ENCODE measurements around the gene IL20RB. TPM values are rescaled to one million over a fixed set of nuclear protein-coding genes. Genes with fewer than 3 reads are reported as not detected.
"Not testable (repeated sequence)": the region's sequence is repeated elsewhere in the genome, so short reads cannot be mapped to it uniquely, and the experiment has no call there.

The IL20RB gene
- total RNA-seq, 2 donors from 2014 or later, result 3.4 to 8.7 TPM

DNA sequence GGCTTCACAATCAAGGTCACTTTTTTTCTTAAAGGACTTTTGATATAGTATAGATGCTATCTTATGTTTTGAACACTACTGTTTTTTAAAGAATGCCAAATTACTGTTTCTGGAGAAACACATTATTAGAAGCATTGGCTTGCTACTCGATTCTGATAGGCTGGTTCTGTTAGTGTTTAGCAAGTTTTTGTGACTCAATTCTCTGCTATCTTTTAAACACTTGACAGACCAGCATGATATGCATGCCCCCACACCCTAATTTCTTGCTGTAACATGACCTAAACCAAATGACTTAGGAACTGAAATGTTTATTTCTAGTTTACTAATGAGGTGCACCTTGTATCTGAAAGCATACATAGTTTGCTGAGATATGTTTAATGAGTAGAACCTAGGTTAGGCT is 5.5 kb upstream of the IL20RB start:
- DNase-seq (ENCODE audit: low spot score) (no peak), ATAC-seq (no peak)
- H3K9me3 Mint-ChIP-seq, result no peaks in the 10 kb centered on the region
- H3K36me3 Mint-ChIP-seq, result no peaks in the 10 kb centered on the region
- H3K27ac Mint-ChIP-seq, result peak overlapping the region in 1 of 2 donors; percentile 13
- H3K27me3 Mint-ChIP-seq, result no peaks in the 10 kb centered on the region
- H3K4me1 Mint-ChIP-seq (ENCODE audit: low read depth in 2 of 2), result peaks cover 22 to 25% of the 10 kb centered on the region in 2 donors
- H3K4me3 Mint-ChIP-seq, result no peak overlapping the region

DNA sequence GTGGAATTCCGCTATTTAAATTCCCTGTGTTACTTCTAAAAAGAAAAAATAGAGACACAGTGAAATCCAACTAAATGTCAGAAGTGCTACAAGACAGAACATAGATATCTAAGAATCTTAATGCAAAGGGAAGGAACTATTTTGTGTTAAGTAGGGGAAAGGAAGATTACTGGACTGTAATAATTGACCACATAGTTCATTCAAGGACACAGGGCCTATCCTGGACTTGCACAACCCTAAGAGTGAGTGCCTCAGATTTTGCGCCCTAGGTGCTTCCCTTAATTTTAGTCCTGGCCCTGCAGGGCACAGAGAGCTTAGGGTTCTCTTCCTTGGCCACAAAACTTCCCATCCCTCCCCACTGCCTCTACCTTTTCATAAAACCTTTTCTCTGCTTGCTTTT is 3.5 kb upstream of the IL20RB start:
- Mint-ChIP-seq H3K9me3 (no peaks in the 10 kb centered on the region), H3K27me3 (no peaks in the 10 kb centered on the region), H3K4me3 (no peak overlapping the region), H3K27ac (no peak overlapping the region), H3K36me3 (no peaks in the 10 kb centered on the region), H3K4me1 (ENCODE audit: low read depth in 2 of 2) (peaks cover 19 to 24% of the 10 kb centered on the region in 2 donors)
- DNase-seq (ENCODE audit: low spot score) (no peak), ATAC-seq (no peak)

DNA sequence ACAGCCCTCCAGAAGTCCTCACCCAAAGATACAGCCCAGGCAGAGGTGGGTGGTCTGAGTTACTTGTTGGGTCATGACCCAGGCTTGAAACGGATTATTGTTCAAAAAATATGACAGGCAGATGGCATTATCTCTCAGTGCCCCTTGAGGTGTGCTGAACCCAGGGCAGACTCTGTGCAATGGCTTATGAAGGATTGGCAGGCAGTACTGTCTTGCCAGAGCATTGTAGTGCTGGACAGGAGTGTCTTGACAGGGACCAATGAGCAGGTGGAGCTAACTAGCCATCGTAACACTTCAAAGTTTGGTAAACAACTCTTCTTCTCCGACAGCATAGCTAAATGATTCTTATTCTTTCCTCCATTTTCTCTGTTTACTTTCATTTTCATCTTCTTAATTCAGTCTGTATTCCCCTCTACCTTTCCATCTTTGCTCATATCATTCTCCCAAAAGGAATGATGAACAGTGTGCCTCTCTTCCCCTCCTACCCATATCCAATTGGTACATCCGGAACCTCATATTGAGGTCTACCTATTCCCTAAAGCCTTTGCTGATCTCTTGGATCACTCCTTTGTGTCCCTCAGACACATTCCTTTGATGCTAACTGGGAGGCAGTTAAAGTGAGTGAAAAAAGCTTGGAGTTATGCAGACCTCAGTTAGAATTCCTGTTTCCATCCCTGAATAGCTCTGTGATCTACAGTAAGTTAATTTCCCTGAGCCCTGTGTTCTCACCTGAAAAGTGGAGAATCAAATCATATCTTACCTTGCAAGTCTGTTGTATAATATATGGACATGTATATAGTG is 2.6 kb upstream of the IL20RB start:
- Mint-ChIP-seq H3K4me3 (no peak overlapping the region), H3K27me3 (no peaks in the 10 kb centered on the region), H3K4me1 (ENCODE audit: low read depth in 2 of 2) (peaks cover 24 to 32% of the 10 kb centered on the region in 2 donors), H3K9me3 (no peaks in the 10 kb centered on the region), H3K27ac (peak overlapping the region in 1 of 2 donors; percentile 55), H3K36me3 (no peaks in the 10 kb centered on the region)
- DNase-seq (ENCODE audit: low spot score), result no peak
- ATAC-seq, result no peak

DNA sequence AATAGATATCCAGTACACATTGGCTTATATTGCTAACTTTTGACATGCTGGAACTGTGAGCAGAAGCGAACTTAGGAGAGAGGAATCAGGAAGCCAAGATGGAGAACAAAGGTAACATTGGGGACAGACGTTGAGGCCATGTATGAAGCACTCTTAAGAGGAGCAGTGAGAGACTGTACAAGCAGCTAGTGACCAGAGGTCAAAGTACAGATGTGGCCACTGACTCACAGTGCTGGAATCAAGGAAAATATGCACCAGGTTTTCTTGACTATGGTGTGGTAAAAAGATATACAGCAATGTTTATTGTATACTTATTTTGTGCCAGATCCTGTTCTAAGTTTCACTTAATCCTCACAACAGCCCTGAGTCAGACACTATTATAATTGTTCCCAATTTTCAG is 2.0 kb upstream of the IL20RB start:
- Mint-ChIP-seq H3K4me1 (ENCODE audit: low read depth in 2 of 2) (peaks cover 28 to 32% of the 10 kb centered on the region in 2 donors), H3K9me3 (no peaks in the 10 kb centered on the region), H3K4me3 (no peak overlapping the region), H3K27me3 (no peaks in the 10 kb centered on the region), H3K27ac (peak overlapping the region in 1 of 2 donors; percentile 55), H3K36me3 (no peaks in the 10 kb centered on the region)
- DNase-seq (ENCODE audit: low spot score) (no peak), ATAC-seq (no peak)

DNA sequence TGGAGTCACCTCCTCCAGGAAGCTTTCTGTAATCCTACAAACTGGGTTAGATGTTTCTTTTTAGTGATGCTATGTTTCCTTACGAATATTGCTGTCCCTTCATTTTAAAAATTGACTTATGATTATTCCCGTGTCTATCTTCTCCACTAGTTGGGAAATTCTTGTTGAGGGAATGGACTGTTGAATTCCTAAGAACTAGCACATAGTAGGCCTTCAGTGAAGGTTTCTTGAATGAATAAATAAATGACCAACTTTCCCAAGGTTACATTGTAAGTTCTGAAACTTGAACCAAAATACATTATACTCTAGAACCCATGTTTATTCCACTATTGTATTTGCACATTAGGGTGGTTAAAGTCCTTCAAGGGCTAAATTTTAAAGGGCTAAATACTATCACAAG is 812 bp upstream of the IL20RB start:
- no peaks in the 10 kb centered on the region for H3K27me3 Mint-ChIP-seq

DNA sequence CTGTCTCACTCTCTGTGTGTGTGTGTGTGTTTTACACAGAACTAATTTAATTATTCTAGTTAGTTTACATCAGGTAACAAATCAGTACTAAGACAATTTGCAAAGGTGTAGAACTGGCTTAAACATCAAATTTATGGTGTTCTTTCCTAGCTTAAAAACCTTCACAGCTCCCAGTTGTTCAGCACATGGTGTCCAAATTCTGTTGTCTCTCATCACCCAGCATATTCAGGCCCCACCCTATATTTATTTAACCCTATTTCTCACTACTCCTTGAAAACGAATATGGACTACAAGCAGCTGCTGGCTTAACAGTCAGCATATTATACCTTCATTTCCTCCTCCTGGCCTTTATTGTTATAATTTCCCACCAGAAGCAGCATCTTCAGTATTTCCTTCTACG is 1.2 kb downstream of the IL20RB start:
- no peak overlapping the region for H3K4me3 Mint-ChIP-seq
- peaks cover 29 to 32% of the 10 kb centered on the region in 2 donors for H3K4me1 Mint-ChIP-seq (ENCODE audit: low read depth in 2 of 2)
- no peaks in the 10 kb centered on the region for H3K9me3 Mint-ChIP-seq
- H3K27me3 Mint-ChIP-seq, result no peaks in the 10 kb centered on the region
- ATAC-seq, result no peak
- DNase-seq (ENCODE audit: low spot score), result no peak
- no peaks in the 10 kb centered on the region for H3K36me3 Mint-ChIP-seq
- peak overlapping the region in 1 of 2 donors; percentile 18 for H3K27ac Mint-ChIP-seq

More for the DNA sequence above, 812 bp upstream of the IL20RB start:
- H3K4me1 Mint-ChIP-seq (ENCODE audit: low read depth in 2 of 2), result peaks cover 29 to 32% of the 10 kb centered on the region in 2 donors
- no peaks in the 10 kb centered on the region for H3K36me3 Mint-ChIP-seq
- ATAC-seq (no peak), DNase-seq (ENCODE audit: low spot score) (no peak)
- no peaks in the 10 kb centered on the region for H3K9me3 Mint-ChIP-seq
- H3K27ac Mint-ChIP-seq, result peak overlapping the region in 1 of 2 donors; percentile 27
- H3K4me3 Mint-ChIP-seq, result no peak overlapping the region

DNA sequence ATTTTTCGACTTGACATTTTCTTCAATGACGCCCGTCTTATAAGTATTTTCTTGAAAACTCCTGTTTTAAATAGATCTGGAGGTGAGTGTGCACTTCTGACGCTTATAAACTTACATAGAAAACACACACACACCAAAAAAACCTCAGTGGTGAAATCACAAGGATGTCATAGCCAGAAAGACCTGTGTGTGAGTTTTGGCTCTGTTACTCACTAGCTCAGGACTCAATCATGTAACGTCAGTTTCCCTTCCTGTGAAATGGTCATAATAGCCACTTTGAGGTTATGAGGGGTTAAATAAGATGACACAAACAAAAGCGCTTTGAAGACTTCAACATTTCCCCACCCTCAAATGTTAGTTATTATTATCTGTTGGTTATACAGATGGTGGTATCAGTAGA is 1.8 kb downstream of the IL20RB start:
- H3K36me3 Mint-ChIP-seq, result no peaks in the 10 kb centered on the region
- no peaks in the 10 kb centered on the region for H3K27me3 Mint-ChIP-seq
- ATAC-seq, result peak in 1 of 2 donors; percentile 48
- peak overlapping the region in 1 of 2 donors; percentile 18 for H3K27ac Mint-ChIP-seq
- DNase-seq (ENCODE audit: low spot score), result no peak
- no peak overlapping the region for H3K4me3 Mint-ChIP-seq
- H3K4me1 Mint-ChIP-seq (ENCODE audit: low read depth in 2 of 2), result peaks cover 29 to 32% of the 10 kb centered on the region in 2 donors
- H3K9me3 Mint-ChIP-seq, result no peaks in the 10 kb centered on the region

DNA sequence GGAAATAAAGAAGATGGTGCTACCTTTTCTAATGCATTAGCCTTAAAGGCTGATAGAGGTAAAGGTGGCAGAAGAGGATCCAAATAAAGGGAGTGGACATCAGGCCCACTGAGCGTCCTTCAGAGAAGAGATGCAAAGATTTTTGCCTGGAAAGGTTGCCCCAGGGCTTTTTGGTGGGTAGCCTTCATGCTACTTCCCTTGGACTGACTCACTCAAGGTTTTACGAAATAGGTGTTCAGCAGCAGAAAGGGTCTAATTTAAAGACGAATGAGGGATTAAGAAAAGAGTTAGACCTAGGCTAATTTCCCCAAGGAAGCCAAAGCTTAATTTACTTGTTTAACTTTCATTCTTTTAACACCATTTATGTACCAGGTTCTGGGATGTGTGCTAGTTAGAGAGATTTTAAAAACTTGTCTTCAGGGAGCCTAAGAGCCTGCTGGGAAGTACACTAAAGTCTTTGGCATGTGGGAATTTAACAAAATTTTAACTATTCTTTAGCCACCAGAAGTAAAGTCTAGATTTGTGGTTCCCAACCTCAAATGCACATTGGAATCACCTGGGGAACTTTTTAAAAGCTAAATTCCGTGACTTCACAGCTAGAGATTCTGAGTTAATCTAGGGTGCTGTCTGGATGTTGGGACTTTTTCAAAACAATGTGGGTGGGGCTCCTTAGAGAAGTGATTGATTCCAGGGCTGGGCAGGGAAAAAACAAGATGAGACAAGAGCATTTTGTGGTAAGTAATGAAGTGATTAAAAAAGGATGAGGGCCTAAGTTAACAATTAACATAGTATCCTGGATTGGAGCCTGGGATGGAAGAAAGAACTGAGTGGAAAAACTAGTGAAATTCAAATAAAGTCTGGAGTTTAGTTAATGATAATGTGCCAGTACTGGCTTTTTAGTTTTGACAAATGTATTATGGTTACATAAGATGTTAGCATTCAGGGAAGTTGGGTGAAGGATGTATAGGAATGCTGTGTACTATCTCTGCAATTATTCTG is 3.4 kb downstream of the IL20RB start:
- Mint-ChIP-seq H3K9me3 (no peaks in the 10 kb centered on the region), H3K27me3 (no peaks in the 10 kb centered on the region), H3K4me3 (no peak overlapping the region), H3K4me1 (ENCODE audit: low read depth in 2 of 2) (peaks cover 17 to 18% of the 10 kb centered on the region in 2 donors), H3K27ac (no peak overlapping the region), H3K36me3 (no peaks in the 10 kb centered on the region)
- ATAC-seq (no peak), DNase-seq (ENCODE audit: low spot score) (no peak)

DNA sequence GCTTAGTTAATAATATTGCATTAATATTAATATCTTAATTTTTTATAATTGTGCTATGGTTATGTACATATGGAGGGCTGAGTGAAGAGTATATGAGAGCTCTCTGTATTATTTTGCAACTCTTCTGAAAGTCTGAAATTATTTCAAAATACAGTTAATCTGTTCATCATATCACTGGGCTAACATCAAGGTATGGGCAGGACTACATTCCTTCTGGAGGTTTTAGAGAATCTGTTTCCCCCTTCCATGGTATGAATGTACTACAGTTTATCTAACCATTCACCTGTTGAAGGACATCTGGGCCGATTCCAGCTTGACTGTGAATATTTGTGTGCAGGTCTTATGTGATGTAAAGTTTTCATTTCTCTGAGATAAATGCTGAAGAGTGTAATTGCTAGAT is 5.1 kb downstream of the IL20RB start:
- no peak overlapping the region for H3K4me3 Mint-ChIP-seq
- no peak overlapping the region for H3K27ac Mint-ChIP-seq
- no peak for DNase-seq (ENCODE audit: low spot score)
- H3K36me3 Mint-ChIP-seq, result no peaks in the 10 kb centered on the region
- no peaks in the 10 kb centered on the region for H3K9me3 Mint-ChIP-seq
- H3K4me1 Mint-ChIP-seq (ENCODE audit: low read depth in 2 of 2), result peaks cover 12 to 13% of the 10 kb centered on the region in 2 donors
- ATAC-seq, result no peak
- no peaks in the 10 kb centered on the region for H3K27me3 Mint-ChIP-seq

DNA sequence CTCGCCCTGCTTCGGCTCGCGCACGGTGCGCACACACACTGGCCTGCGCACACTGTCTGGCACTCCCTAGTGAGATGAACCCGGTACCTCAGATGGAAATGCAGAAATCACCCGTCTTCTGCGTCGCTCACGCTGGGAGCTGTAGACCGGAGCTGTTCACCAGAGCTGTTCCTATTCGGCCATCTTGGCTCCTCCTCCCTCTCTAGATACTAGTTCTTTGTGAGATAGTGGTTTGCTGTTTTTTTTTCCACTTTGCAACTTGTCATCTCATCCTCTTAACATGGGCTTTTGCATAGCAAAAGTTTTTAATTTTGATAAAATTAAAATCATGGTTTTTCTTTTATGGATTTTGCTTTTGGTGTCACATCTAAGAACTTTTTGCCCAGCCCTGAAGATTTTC is 11.8 kb downstream of the IL20RB start:
- not testable (repeated sequence) for DNase-seq (ENCODE audit: low spot score); ATAC-seq; H3K4me1 Mint-ChIP-seq (ENCODE audit: low read depth in 2 of 2); H3K9me3 Mint-ChIP-seq; H3K27me3 Mint-ChIP-seq; H3K4me3 Mint-ChIP-seq; H3K27ac Mint-ChIP-seq
- H3K36me3 Mint-ChIP-seq, result peaks cover 11% of the 10 kb centered on the region

DNA sequence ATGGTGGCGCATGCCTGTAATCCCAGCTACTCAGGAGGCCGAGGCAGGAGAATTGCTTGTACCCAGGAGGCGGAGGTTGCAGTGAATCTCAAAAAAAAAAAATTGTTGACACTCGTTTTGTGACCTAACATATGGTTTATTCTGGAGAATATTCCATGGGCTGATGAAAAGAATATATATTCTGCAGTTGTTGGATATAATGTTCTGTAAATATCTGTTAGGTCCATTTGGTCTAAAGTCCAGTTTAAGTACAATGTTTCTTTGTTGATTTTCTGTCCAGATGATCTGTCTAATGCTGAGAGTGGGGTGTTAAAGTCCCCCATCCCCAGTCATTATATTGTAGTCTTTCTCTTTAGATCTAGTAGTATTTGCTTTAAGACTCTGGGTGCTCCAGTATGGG is 15.6 kb downstream of the IL20RB start:
- Mint-ChIP-seq H3K4me3 (no peak overlapping the region), H3K36me3 (peaks cover 18% of the 10 kb centered on the region), H3K27ac (no peak overlapping the region), H3K27me3 (no peaks in the 10 kb centered on the region), H3K9me3 (peaks cover 9% of the 10 kb centered on the region), H3K4me1 (ENCODE audit: low read depth in 2 of 2) (peaks cover 0 to 5% of the 10 kb centered on the region in 2 donors)
- DNase-seq (ENCODE audit: low spot score) (no peak), ATAC-seq (no peak)

DNA sequence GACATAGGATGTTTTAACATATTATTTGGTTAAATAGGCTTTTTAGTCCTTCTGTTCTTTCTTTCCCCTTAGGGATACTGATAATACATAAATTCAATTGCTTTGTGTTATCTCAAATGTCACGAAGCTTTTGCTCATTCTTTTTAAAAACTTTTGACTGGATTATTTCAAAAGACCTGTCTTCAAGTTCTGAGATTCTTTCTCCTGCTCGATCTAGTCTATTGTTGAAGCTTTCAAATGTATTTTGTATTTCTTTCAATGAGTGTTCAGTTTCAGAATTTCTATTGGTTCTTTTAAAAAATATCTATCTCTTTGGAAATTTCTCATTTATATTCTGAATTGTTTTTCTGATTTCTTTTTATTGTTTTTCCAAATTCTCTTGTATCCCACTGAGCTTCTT is 16.9 kb downstream of the IL20RB start:
- Mint-ChIP-seq H3K27ac (no peak overlapping the region), H3K27me3 (no peaks in the 10 kb centered on the region), H3K4me3 (no peak overlapping the region), H3K4me1 (ENCODE audit: low read depth in 2 of 2) (peaks cover 0 to 5% of the 10 kb centered on the region in 2 donors), H3K9me3 (peaks cover 9% of the 10 kb centered on the region), H3K36me3 (peaks cover 18% of the 10 kb centered on the region)
- ATAC-seq (no peak), DNase-seq (ENCODE audit: low spot score) (no peak)

DNA sequence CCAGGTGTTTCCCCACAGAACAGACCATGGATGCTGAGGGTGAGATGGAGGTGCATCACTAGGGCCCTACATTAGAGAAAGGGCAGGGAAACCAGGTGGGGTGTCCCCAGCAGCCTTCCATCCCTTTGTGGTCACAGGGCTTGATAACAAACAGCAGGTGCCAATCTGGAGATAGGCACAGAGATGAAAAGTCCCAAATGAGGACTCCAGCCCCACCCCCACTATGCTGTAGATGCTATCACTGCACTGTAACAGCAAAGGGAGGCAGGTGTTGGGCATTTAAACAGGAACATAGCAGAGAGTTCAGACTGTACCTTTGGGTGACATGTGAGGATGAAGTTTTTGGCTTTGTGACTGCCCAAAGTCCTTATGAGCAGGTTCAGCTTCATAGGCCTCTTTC is 21.4 kb downstream of the IL20RB start:
- H3K4me1 Mint-ChIP-seq (ENCODE audit: low read depth in 2 of 2), result peaks cover 0 to 3% of the 10 kb centered on the region in 2 donors

DNA sequence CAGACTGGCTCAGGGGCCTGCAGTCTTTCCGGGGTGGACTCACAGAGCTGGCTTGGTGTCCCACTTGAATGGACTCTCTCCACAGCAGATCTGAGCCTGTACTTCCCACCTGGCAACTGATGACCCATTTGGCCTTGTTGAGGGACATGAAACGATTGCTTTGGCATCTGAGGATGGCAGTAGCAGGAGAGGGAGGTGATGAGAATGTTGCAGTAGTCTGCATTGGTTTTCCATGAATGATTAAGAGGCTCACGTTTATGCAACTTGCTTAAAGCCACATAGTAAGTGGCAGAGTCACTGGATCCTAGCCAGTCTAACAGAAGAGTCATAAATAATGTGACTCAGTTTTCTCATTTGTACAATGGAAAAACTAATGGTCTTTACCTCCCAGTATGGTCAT is 21.9 kb downstream of the IL20RB start:
- Mint-ChIP-seq H3K4me1 (ENCODE audit: low read depth in 2 of 2) (peaks cover 0 to 3% of the 10 kb centered on the region in 2 donors), H3K4me3 (no peak overlapping the region), H3K27me3 (no peaks in the 10 kb centered on the region), H3K36me3 (peaks cover 5% of the 10 kb centered on the region), H3K27ac (no peak overlapping the region), H3K9me3 (peaks cover 3% of the 10 kb centered on the region)
- ATAC-seq, result no peak
- DNase-seq (ENCODE audit: low spot score), result no peak

More for the DNA sequence above, 21.4 kb downstream of the IL20RB start:
- peaks cover 7% of the 10 kb centered on the region for H3K9me3 Mint-ChIP-seq
- peaks cover 10% of the 10 kb centered on the region for H3K36me3 Mint-ChIP-seq
- H3K27ac Mint-ChIP-seq, result no peak overlapping the region
- H3K27me3 Mint-ChIP-seq, result no peaks in the 10 kb centered on the region
- no peak for ATAC-seq
- H3K4me3 Mint-ChIP-seq, result no peak overlapping the region
- no peak for DNase-seq (ENCODE audit: low spot score)

All from natural killer cell treated with Interleukin-12 subunit alpha and Interleukin-12 subunit beta and Interleukin-15 and Interleukin-18, amount 100 ng/mL, for 72 hours (primary cell).